K562 (cell line): ENCODE measurements around the gene COL23A1.

Source experiments
- BACH1 ChIP-seq: fragments of 200-800 bp; sonication (Bioruptor generic); IDR thresholded peaks from 2 replicates; pipeline ENCODE4 v1.6.1; 2016; ENCODE audit warnings: missing genetic modification characterization, missing compliant biosample characterization
- CXXC5 ChIP-seq: fragments of 250-450 bp; sonication (Bioruptor Pico); IDR thresholded peaks from 2 replicates; pipeline ENCODE4 v1.8.0; 2022; ENCODE audit warnings: inconsistent platforms, mild to moderate bottlenecking, moderate library complexity
- GABPA ChIP-seq: fragments of 200-800 bp; sonication (Bioruptor generic); conservative IDR thresholded peaks from 2 replicates; pipeline ENCODE4 v1.6.1; 2016; ENCODE audit warnings: low read depth, missing genetic modification characterization, missing compliant biosample characterization
- POLR2A ChIP-seq: fragments of 450-650 bp; conservative IDR thresholded peaks from 2 replicates; pipeline ENCODE4 v1.6.1; 2016
- RFX5 ChIP-seq: IDR thresholded peaks from 2 replicates; pipeline ENCODE4 v1.6.1; 2011; ENCODE audit warnings: low read depth, mild to moderate bottlenecking, improper control_type of control experiment, low read length
- STAG1 ChIP-seq: sonication (generic); formaldehyde crosslinking; IDR thresholded peaks from 2 replicates; pipeline ENCODE4 v1.5.0; 2020; ENCODE audit warnings: missing genetic modification reagents, borderline replicate concordance
- TARDBP ChIP-seq: fragments of 450-650 bp; IDR thresholded peaks from 2 replicates; pipeline ENCODE4 v1.6.1; 2016
- ZFP36 ChIP-seq: fragments of 150-350 bp; IDR thresholded peaks from 2 replicates; pipeline ENCODE4 v1.6.1; 2018; ENCODE audit warnings: low read length, low read depth; ENCODE audit not compliant: partially characterized antibody
- ZNF143 ChIP-seq: sonication (generic); formaldehyde crosslinking; IDR thresholded peaks from 2 replicates; pipeline ENCODE4 v1.9.0; 2022; ENCODE audit warnings: mild to moderate bottlenecking, missing genetic modification reagents

DNA sequence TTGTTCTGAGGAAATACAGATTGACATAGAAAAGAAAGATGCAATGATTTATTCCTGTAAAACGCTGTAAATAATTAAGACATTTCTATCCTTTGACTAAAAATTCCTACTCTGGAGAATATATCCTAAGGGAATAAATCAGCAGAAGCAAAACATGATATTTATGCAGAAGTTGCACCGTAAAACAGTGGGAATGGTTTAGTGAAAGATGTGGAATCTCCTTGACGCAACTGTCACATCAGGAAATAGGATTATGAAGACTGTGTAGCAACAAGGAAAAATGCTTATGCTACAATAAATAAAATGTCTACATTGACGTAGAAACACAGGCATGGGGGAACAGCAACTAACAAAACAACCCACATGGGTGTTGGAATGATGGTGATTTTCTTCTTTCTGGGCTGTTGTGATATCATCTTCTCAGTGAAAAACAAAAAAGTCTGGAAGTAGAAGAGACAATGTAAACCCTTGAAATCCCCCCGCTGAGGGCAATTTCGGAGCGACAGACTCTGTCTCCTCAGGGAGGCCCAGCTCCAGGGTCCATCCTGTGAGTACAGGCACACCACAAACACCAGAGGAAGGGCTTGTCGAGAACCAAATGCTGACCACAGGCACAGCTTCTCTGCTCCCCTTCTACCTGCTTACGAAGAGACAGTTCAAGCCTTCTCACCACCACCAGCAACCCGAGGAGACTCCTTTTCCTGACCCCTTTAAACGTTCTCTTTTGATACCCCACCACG is 25.2 kb downstream of the COL23A1 start:
- TF ChIP-seq STAG1 = no peak
- no peak for TF ChIP-seq TARDBP
- TF ChIP-seq GABPA (tag) = no peak
- TF ChIP-seq CXXC5 (CRISPR knock-in tag) = no peak
- no peak for TF ChIP-seq POLR2A
- no peak for TF ChIP-seq BACH1 (tag)
- TF ChIP-seq RFX5 = no peak
- no peak for TF ChIP-seq ZNF143
- TF ChIP-seq ZFP36 = no peak
